Stimulated activated CD4-positive, alpha-beta T cell treated with anti-CD3 and anti-CD28 coated beads, Interleukin-4, amount 100 ng/mL, for 1 hour (primary cell): ENCODE results near the gene REEP1.
"Not testable (repeated sequence)": the region's sequence is repeated elsewhere in the genome, so short reads cannot be mapped to it uniquely, and the experiment has no call there.

Experiments
- DNase-seq: peaks from one replicate; pipeline ENCODE4 v3.0.0-alpha.2; 2020

The REEP1 gene

GRCh38 chr2:86223140-86223926, 114.1 kb downstream of the REEP1 start:
- no peak for DNase-seq

- peak; percentile 64 for DNase-seq
These were observed 116.3 kb downstream of the REEP1 start for GRCh38 chr2:86221066-86221684.

- DNase-seq, result no peak
These were observed 117.5 kb downstream of the REEP1 start for GRCh38 chr2:86219896-86220295.

- no peak for DNase-seq
These were observed 119.3 kb downstream of the REEP1 start for GRCh38 chr2:86218124-86218523.

GRCh38 chr2:86216575-86217555, 120.6 kb downstream of the REEP1 start:
- no peak for DNase-seq

- no peak for DNase-seq
These were observed 123.0 kb downstream of the REEP1 start for GRCh38 chr2:86214503-86214832.

GRCh38 chr2:86213699-86214502, 123.5 kb downstream of the REEP1 start:
- DNase-seq, result no peak

- DNase-seq, result no peak
These were observed 124.4 kb downstream of the REEP1 start for GRCh38 chr2:86213056-86213455.

GRCh38 chr2:86211796-86212188, 125.6 kb downstream of the REEP1 start:
- no peak for DNase-seq

- DNase-seq, result no peak
These were observed 126.2 kb downstream of the REEP1 start for GRCh38 chr2:86211033-86211795.

- DNase-seq, result no peak
These were observed 133.0 kb downstream of the REEP1 start for GRCh38 chr2:86204458-86204857.

GRCh38 chr2:86203614-86204013, 133.8 kb downstream of the REEP1 start:
- no peak for DNase-seq

- DNase-seq, result no peak
These were observed 134.7 kb downstream of the REEP1 start for GRCh38 chr2:86202702-86203101.

GRCh38 chr2:86202336-86202692, 135.1 kb downstream of the REEP1 start:
- DNase-seq, result no peak

GRCh38 chr2:86201671-86202335, 135.6 kb downstream of the REEP1 start:
- DNase-seq, result no peak

GRCh38 chr2:86200564-86200963, 136.9 kb downstream of the REEP1 start:
- DNase-seq, result not testable (repeated sequence)

- DNase-seq, result no peak
These were observed 137.6 kb downstream of the REEP1 start for GRCh38 chr2:86199834-86200177.

- DNase-seq, result no peak
These were observed 141.5 kb downstream of the REEP1 start for GRCh38 chr2:86195808-86196387.

- DNase-seq, result peak; percentile 97
These were observed 142.2 kb downstream of the REEP1 start, which contains the start of gene IMMT for GRCh38 chr2:86195055-86195807. Gene IMMT, minus strand, starts transcription at chr2:86195462. Its CDS starts 80 bp downstream, at chr2:86195382.

- no peak for DNase-seq
These were observed 142.7 kb downstream of the REEP1 start for GRCh38 chr2:86194751-86195054.
